Measurements from ENCODE around the gene LDLRAD4.

- TF ChIP-seq, protein P1, sequence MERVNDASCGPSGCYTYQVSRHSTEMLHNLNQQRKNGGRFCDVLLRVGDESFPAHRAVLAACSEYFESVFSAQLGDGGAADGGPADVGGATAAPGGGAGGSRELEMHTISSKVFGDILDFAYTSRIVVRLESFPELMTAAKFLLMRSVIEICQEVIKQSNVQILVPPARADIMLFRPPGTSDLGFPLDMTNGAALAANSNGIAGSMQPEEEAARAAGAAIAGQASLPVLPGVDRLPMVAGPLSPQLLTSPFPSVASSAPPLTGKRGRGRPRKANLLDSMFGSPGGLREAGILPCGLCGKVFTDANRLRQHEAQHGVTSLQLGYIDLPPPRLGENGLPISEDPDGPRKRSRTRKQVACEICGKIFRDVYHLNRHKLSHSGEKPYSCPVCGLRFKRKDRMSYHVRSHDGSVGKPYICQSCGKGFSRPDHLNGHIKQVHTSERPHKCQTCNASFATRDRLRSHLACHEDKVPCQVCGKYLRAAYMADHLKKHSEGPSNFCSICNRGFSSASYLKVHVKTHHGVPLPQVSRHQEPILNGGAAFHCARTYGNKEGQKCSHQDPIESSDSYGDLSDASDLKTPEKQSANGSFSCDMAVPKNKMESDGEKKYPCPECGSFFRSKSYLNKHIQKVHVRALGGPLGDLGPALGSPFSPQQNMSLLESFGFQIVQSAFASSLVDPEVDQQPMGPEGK (CRISPR knock-in tag; IDR thresholded peaks at IDR 0.05; ENCODE audit: borderline replicate concordance): no peak
- TF ChIP-seq ZFP30 (CRISPR knock-in tag; IDR thresholded peaks at IDR 0.05): no peak
- TF ChIP-seq ARNTL (CRISPR knock-in tag; IDR thresholded peaks at IDR 0.05; ENCODE audit: borderline replicate concordance, low read depth): no peak
- no peak for TF ChIP-seq CSDC2 (CRISPR knock-in tag; IDR thresholded peaks at IDR 0.05)
- TF ChIP-seq, protein P2, sequence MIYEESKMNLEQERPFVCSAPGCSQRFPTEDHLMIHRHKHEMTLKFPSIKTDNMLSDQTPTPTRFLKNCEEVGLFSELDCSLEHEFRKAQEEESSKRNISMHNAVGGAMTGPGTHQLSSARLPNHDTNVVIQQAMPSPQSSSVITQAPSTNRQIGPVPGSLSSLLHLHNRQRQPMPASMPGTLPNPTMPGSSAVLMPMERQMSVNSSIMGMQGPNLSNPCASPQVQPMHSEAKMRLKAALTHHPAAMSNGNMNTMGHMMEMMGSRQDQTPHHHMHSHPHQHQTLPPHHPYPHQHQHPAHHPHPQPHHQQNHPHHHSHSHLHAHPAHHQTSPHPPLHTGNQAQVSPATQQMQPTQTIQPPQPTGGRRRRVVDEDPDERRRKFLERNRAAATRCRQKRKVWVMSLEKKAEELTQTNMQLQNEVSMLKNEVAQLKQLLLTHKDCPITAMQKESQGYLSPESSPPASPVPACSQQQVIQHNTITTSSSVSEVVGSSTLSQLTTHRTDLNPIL (CRISPR knock-in tag; IDR thresholded peaks at IDR 0.05; ENCODE audit: low read depth): no peak
- no peak for TF ChIP-seq ISL1 (CRISPR knock-in tag; IDR thresholded peaks at IDR 0.05)
- TF ChIP-seq TOX (CRISPR knock-in tag; IDR thresholded peaks at IDR 0.05; ENCODE audit: borderline replicate concordance): no peak
These were observed 137.5 kb downstream of the LDLRAD4 start for GRCh38 chr18:13356032-13356431.

Data from SK-N-SH treated with all-trans-retinoic acid at 6 μM for 48 hours (cell line).